Neural cell (in vitro differentiated cells): ENCODE data around the gene DST. TPM values are rescaled to one million over a fixed set of nuclear protein-coding genes. Genes with fewer than 3 reads are reported as not detected.

ENCODE experiments used
- H2AFZ ChIP-seq: fragments of 200-600, 300-800 bp; sonication (generic), shearing (Covaris generic); 2 replicates; pipeline ENCODE4 v1.6.0; 2014; ENCODE audit warnings: low read depth, mild to moderate bottlenecking, antibody characterized with exemption, low read length, moderate library complexity
- H3F3A ChIP-seq: fragments of 200-600 bp; shearing (Covaris generic); 2 replicates; pipeline ENCODE4 v1.6.1; 2016; ENCODE audit warnings: mild to moderate bottlenecking, moderate library complexity, mixed read lengths, antibody characterized with exemption, low read length; ENCODE audit not compliant: insufficient read depth, poor library complexity, severe bottlenecking
- H3K27ac ChIP-seq: fragments of 200-600, 300-800 bp; sonication (generic), shearing (Covaris generic); 2 replicates; pipeline ENCODE4 v1.5.1; 2014; ENCODE audit warnings: mild to moderate bottlenecking, low read length, moderate library complexity
- H3K27me3 ChIP-seq: fragments of 300-800, 200-600 bp; sonication (generic), shearing (Covaris generic); 2 replicates; pipeline ENCODE4 v1.6.0; 2014; ENCODE audit warnings: mild to moderate bottlenecking, low read depth, low read length, moderate library complexity; ENCODE audit not compliant: insufficient read depth
- H3K36me3 ChIP-seq: fragments of 300-800, 200-600 bp; sonication (generic), shearing (Covaris generic); 2 replicates; pipeline ENCODE4 v1.5.1; 2014; ENCODE audit warnings: mild to moderate bottlenecking, antibody characterized with exemption, low read length, moderate library complexity; ENCODE audit not compliant: insufficient read depth
- H3K4me2 ChIP-seq: fragments of 300-800, 200-600 bp; sonication (generic), shearing (Covaris generic); 2 replicates; pipeline ENCODE4 v1.6.0; 2014; ENCODE audit warnings: mild to moderate bottlenecking, low read length
- H3K4me3 ChIP-seq: fragments of 300-800, 200-600 bp; sonication (generic), shearing (Covaris generic); 2 replicates; pipeline ENCODE4 v1.5.1; 2014; ENCODE audit warnings: mild to moderate bottlenecking, low read length, moderate library complexity
- H3K79me2 ChIP-seq: fragments of 200-600 bp; shearing (Covaris generic); replicated peaks from 2 replicates; pipeline ENCODE4 v1.6.0; 2014; ENCODE audit warnings: mild to moderate bottlenecking, low read length, moderate library complexity; ENCODE audit not compliant: insufficient read depth
- H3K9ac ChIP-seq: fragments of 300-800, 200-600 bp; sonication (generic), shearing (Covaris generic); 2 replicates; pipeline ENCODE4 v1.6.1; 2016; ENCODE audit warnings: mild to moderate bottlenecking, low read length, mixed read lengths
- H3K9me2 ChIP-seq: fragments of 200-600 bp; shearing (Covaris generic); 2 replicates; pipeline ENCODE4 v1.6.1; 2016; ENCODE audit warnings: mild to moderate bottlenecking, low read length, mixed read lengths; ENCODE audit not compliant: insufficient read depth
- H3K9me3 ChIP-seq: fragments of 200-600, 300-800 bp; sonication (generic), shearing (Covaris generic); 2 replicates; pipeline ENCODE4 v1.6.1; 2016; ENCODE audit warnings: mild to moderate bottlenecking, mixed run types, low read length, moderate library complexity, mixed read lengths
- H4K20me1 ChIP-seq: fragments of 200-600 bp; shearing (Covaris generic); 2 replicates; pipeline ENCODE4 v1.6.1; 2016; ENCODE audit warnings: mild to moderate bottlenecking, mixed run types; ENCODE audit not compliant: insufficient read depth
- EP300 ChIP-seq: fragments of 450-650 bp; conservative IDR thresholded peaks from 2 replicates; pipeline ENCODE4 v1.6.1; 2014; ENCODE audit warnings: antibody characterized with exemption, mild to moderate bottlenecking, moderate library complexity; ENCODE audit not compliant: poor library complexity, severe bottlenecking
- EZH2 ChIP-seq: fragments of 200-600, 300-800 bp; shearing (Covaris generic), sonication (generic); IDR thresholded peaks from 2 replicates; pipeline ENCODE4 v1.6.1; 2014; ENCODE audit warnings: antibody characterized with exemption, low read length, borderline replicate concordance, mild to moderate bottlenecking; ENCODE audit not compliant: insufficient read depth, poor library complexity, severe bottlenecking
- MXI1 ChIP-seq: fragments of 450-650 bp; conservative IDR thresholded peaks from 2 replicates; pipeline ENCODE4 v1.6.1; 2014; ENCODE audit warnings: antibody characterized with exemption, mild to moderate bottlenecking; ENCODE audit not compliant: poor library complexity, severe bottlenecking
- POLR2AphosphoS5 ChIP-seq: IDR thresholded peaks from 2 replicates; pipeline ENCODE4 v1.6.1; 2012
- RAD21 ChIP-seq: fragments of 450-650 bp; conservative IDR thresholded peaks from 2 replicates; pipeline ENCODE4 v1.6.1; 2014; ENCODE audit warnings: antibody characterized with exemption, mild to moderate bottlenecking, moderate library complexity
- SMC3 ChIP-seq: fragments of 450-650 bp; conservative IDR thresholded peaks from 2 replicates; pipeline ENCODE4 v1.6.1; 2014; ENCODE audit warnings: antibody characterized with exemption, mild to moderate bottlenecking, moderate library complexity; ENCODE audit not compliant: poor library complexity
- TAF1 ChIP-seq: IDR thresholded peaks from 2 replicates; pipeline ENCODE4 v1.6.1; 2012; ENCODE audit warnings: low read depth
- polyA plus RNA-seq: library from polyadenylated mRNA; depleted of rRNA; stranded (reverse); fragments of >200 nt; gene quantifications from 2 replicates; pipeline ENCODE4 v1.2.3, GENCODE V29; 2014
- TF ChIP-seq, protein P1 (sequence below): IDR thresholded peaks from 2 replicates; pipeline ENCODE4 v1.6.1; 2012; ENCODE audit warnings: borderline replicate concordance
- TF ChIP-seq, protein P2 (sequence below): fragments of 450-650 bp; IDR thresholded peaks from 2 replicates; pipeline ENCODE4 v1.5.1; 2014; ENCODE audit warnings: antibody characterized with exemption, mild to moderate bottlenecking, moderate library complexity; ENCODE audit not compliant: poor library complexity, severe bottlenecking

Gene DST
- polyA plus RNA-seq, 1 donor from 2014 or later, result 118 TPM

DNA sequence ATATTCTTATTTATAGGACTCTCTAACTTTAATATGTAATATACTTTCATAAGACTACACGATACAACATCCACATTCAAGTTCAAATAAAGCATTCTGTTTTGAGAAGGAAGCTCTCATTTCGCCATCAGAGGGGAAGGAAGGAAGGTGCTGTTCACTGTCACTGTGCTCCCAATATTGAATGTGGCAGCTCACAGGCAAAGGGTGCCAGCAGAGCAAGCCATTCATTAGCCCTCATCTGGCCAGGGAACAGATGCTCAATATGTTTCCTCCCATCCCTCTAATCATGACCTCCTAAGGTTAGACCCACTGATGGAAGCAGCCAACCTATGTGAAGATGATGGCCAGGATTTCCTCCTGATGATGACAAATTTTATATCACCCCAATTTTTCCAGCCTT, 154.4 kb downstream of the DST start:
- H4K20me1 ChIP-seq, result no peaks in the 10 kb centered on the region
- H3K9me3 ChIP-seq, result no peaks in the 10 kb centered on the region
- no peaks in the 10 kb centered on the region for H3K27me3 ChIP-seq
- no peaks in the 10 kb centered on the region for H3K9me2 ChIP-seq
- no peak overlapping the region for H2AFZ ChIP-seq
- H3K4me2 ChIP-seq, result no peak overlapping the region
- no peaks in the 10 kb centered on the region for H3K36me3 ChIP-seq
- H3K4me3 ChIP-seq, result no peak overlapping the region
- TF ChIP-seq, protein P1, sequence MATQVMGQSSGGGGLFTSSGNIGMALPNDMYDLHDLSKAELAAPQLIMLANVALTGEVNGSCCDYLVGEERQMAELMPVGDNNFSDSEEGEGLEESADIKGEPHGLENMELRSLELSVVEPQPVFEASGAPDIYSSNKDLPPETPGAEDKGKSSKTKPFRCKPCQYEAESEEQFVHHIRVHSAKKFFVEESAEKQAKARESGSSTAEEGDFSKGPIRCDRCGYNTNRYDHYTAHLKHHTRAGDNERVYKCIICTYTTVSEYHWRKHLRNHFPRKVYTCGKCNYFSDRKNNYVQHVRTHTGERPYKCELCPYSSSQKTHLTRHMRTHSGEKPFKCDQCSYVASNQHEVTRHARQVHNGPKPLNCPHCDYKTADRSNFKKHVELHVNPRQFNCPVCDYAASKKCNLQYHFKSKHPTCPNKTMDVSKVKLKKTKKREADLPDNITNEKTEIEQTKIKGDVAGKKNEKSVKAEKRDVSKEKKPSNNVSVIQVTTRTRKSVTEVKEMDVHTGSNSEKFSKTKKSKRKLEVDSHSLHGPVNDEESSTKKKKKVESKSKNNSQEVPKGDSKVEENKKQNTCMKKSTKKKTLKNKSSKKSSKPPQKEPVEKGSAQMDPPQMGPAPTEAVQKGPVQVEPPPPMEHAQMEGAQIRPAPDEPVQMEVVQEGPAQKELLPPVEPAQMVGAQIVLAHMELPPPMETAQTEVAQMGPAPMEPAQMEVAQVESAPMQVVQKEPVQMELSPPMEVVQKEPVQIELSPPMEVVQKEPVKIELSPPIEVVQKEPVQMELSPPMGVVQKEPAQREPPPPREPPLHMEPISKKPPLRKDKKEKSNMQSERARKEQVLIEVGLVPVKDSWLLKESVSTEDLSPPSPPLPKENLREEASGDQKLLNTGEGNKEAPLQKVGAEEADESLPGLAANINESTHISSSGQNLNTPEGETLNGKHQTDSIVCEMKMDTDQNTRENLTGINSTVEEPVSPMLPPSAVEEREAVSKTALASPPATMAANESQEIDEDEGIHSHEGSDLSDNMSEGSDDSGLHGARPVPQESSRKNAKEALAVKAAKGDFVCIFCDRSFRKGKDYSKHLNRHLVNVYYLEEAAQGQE, result no peak
- no peak for TF ChIP-seq EP300
- no peak for TF ChIP-seq POLR2AphosphoS5
- TF ChIP-seq, protein P2, sequence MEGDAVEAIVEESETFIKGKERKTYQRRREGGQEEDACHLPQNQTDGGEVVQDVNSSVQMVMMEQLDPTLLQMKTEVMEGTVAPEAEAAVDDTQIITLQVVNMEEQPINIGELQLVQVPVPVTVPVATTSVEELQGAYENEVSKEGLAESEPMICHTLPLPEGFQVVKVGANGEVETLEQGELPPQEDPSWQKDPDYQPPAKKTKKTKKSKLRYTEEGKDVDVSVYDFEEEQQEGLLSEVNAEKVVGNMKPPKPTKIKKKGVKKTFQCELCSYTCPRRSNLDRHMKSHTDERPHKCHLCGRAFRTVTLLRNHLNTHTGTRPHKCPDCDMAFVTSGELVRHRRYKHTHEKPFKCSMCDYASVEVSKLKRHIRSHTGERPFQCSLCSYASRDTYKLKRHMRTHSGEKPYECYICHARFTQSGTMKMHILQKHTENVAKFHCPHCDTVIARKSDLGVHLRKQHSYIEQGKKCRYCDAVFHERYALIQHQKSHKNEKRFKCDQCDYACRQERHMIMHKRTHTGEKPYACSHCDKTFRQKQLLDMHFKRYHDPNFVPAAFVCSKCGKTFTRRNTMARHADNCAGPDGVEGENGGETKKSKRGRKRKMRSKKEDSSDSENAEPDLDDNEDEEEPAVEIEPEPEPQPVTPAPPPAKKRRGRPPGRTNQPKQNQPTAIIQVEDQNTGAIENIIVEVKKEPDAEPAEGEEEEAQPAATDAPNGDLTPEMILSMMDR, result no peak
- no peak for TF ChIP-seq RAD21
- TF ChIP-seq SMC3, result no peak
- TF ChIP-seq TAF1, result no peak
- no peak for TF ChIP-seq EZH2
- no peak for TF ChIP-seq MXI1
- H3K79me2 ChIP-seq, result no peaks in the 10 kb centered on the region
- no peak overlapping the region for H3K27ac ChIP-seq
- H3F3A ChIP-seq, result no peaks in the 10 kb centered on the region
- H3K9ac ChIP-seq, result no peak overlapping the region

DNA sequence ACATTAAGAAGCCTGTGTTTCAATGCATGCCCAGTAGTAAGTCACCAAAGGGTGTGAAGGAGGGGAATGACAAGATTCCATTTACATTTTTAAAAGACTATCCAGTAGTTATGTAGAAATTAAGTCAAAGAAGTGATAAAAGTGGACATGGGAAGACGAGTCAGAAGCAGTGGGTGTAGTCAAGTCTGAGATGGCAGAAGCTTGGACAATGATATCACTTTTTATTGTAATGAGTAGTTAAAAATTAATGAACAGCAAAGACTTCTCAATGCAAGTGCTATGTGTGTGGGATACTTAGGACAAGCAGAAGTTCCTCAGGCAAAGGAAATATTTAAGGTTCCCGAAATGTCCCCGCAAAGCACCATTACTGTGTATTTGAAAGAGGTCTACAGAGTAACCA, 156.0 kb downstream of the DST start:
- Histone ChIP-seq H3K79me2 (no peaks in the 10 kb centered on the region), H3K27ac (no peak overlapping the region), H3K9me3 (no peaks in the 10 kb centered on the region), H3K27me3 (no peaks in the 10 kb centered on the region), H3K9ac (no peak overlapping the region), H4K20me1 (no peaks in the 10 kb centered on the region), H3K36me3 (peaks cover 3% of the 10 kb centered on the region), H3K9me2 (no peaks in the 10 kb centered on the region), H3F3A (no peaks in the 10 kb centered on the region), H2AFZ (no peak overlapping the region), H3K4me3 (no peak overlapping the region), H3K4me2 (no peak overlapping the region)
- TF ChIP-seq RAD21 (no peak), TAF1 (no peak), EZH2 (no peak), SMC3 (no peak), POLR2AphosphoS5 (no peak), MXI1 (no peak), EP300 (no peak)
- TF ChIP-seq, protein P1, result no peak
- TF ChIP-seq, protein P2, result no peak
